OCI-LY7 (cell line): ENCODE results near the gene PLXNB2.
"Not testable (repeated sequence)": the region's sequence is repeated elsewhere in the genome, so short reads cannot be mapped to it uniquely, and the experiment has no call there.

Experiments used
- CTCF ChIP-seq: fragments of 200-600 bp; sonication (generic); conservative IDR thresholded peaks from 2 replicates; pipeline ENCODE4 v1.5.1; 2014; ENCODE audit warnings: mild to moderate bottlenecking, antibody characterized with exemption, low read length, moderate library complexity, mixed read lengths
- EZH2phosphoT487 ChIP-seq: fragments of 200-600 bp; sonication (generic); IDR thresholded peaks from 2 replicates; pipeline ENCODE4 v1.6.1; 2018; ENCODE audit warnings: low read depth, borderline replicate concordance, mild to moderate bottlenecking, mixed run types, antibody characterized with exemption, low read length, moderate library complexity, mixed read lengths

GRCh38 chr22:50273781-50274180, 33.7 kb downstream of the PLXNB2 start:
- TF ChIP-seq CTCF, EZH2phosphoT487: not testable (repeated sequence)
